GM21381 (cell line): ENCODE data around the gene RUFY3.
"Not testable (repeated sequence)": the region's sequence is repeated elsewhere in the genome, so short reads cannot be mapped to it uniquely, and the experiment has no call there.

Experiments
- ATAC-seq: cut with Tn5 transposase; IDR thresholded peaks from one replicate; pipeline ENCODE4 v1.9.1; 2021; ENCODE audit warnings: mild to moderate bottlenecking, moderate library complexity; ENCODE audit not compliant: unreplicated experiment

Gene RUFY3

DNA sequence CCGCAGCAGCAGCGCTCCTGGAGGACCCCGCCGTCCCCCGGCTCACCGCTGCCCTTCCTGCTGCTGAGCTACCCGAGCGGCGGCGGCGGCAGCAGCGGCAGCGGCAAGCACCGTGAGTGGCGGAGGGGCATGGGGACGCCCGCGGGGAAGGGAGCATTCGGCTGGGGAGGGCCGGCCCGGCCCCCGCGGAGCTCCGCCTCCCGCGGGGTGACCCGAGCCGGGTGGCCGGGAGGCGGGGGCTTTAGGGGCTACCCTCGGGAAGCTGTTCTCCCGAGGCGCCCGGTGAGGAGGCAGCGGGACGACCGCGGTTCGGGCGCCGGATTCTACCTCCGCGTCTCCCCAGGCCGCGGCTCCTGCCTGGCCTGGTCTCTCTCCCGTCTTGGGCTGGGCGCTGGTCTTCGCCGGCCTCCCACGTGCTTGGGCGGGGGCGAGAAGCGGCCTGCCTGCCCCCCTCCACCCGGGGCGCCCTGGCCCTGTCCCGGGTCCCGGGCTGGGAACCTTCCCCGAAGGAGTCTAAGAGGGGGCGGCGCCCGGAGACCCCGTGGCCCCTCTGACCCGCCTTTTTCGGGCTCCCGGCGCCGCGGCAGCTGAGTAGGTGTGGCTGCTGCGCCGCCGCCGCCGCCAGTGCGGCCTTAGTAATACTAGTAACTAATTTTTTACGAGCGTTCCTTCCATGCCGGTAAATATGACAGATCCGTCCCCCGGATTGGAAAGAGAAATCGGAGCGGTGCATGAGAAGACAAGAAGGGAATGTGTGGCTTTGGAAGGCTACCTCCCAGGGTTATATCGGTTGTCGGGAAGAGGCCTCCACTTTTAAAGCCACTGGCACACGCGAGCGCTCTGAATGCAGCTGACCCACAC, 16.4 kb upstream of the RUFY3 start:
- peak; percentile 60 for ATAC-seq

DNA sequence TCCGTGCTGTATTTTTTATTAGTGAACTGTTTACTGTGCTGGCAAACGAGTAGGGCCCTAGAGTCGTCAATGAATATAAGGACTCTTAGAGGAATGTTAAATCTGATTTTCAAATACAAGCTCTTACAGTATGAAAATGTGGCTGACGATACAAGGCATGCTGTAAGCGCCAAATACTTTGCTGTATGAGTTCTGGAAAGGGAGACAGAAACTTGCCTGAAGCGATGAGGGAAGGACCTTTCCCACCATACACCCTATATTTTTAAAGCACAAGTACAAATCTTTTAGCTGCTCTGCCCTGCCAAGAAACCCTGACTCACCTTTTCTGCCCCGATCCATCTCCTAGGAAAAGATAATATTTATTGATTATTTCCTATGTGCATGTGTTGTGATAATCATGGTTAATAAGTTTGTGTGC, 15.7 kb upstream of the RUFY3 start:
- no peak for ATAC-seq

DNA sequence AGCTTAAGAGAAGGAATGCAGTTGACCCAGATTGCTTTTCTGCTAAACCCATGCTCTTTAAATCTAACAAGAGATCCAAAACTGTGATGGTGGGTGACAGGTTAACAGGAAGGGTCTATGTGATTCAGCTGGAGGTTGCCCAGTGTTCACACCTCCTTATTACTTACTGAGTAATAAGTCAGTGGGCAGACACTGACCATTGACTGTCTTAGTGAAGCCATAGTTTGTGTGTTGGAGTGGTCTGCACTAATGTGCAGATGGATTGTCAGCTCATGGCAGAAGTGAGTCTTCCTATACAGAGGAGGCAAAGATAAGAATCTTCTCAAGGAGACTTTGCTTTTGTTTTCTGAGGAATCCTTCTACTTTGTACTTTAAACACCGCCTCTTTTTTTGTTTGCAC, 15.2 kb upstream of the RUFY3 start:
- no peak for ATAC-seq

DNA sequence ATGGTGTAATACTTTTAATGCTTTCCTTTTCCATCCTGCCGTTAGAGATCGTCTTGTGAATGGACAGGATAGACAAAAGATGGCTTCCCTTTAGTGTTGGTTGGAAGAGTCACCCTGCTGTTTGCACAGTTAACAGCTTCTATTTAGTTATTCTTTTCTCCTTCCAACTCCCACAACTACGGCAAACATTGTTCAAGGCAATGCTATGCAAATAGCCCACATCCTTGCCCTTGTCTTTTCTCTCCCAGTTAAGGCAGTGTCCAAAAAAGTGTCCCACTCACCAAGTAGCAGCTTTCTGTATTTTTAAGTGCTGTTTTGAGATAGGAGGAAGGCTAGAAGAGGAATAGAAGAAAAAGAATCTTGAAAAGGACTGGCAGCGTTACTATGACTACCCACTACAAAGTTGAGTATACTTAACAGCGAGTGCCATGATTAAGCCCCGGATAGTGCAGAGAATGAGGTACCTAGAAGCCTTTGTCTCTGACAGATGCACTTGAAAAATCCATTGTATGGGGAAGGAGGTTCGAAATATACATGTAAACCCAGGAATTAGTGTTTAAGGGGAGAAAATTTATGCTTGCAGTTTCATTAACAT, 12.1 kb upstream of the RUFY3 start:
- no peak for ATAC-seq

DNA sequence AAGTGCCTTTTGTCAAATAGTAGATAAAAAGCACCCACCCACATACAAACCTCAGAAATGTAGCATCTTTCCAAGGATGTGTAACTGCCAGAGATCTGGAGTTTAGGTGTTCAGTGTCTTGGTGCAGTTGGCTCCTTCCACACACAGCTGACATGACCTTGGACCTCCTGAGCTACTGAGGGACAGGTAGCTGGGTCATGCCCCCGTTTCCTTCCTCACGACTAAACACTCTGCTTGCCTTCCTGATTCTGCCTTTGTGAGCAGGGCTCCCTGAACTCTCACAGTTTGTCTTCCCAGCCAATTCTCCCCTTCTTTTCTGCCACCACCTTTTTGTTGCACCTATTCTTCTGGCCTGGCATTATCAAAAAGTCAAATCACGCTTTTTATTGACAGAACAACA, 10.2 kb upstream of the RUFY3 start:
- ATAC-seq, result no peak

DNA sequence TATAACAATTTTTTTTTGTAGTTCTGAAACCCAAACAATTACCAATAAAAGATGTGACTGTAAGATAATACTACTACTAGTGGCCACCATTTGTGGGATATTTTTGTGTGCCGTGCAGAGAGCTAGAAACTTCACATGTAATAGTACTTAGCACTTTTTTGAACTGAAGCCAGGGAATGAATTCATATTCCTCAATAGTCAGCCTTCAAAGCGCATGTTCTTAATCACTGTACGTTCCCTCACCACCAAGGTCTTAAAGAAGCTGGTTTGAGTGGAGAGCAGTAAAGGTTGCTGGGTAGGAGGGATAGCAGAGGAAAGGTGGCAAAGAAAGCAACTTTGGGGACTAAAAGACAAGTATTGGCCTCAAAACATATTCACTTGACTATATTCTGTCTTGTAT, 9.6 kb upstream of the RUFY3 start:
- no peak for ATAC-seq

DNA sequence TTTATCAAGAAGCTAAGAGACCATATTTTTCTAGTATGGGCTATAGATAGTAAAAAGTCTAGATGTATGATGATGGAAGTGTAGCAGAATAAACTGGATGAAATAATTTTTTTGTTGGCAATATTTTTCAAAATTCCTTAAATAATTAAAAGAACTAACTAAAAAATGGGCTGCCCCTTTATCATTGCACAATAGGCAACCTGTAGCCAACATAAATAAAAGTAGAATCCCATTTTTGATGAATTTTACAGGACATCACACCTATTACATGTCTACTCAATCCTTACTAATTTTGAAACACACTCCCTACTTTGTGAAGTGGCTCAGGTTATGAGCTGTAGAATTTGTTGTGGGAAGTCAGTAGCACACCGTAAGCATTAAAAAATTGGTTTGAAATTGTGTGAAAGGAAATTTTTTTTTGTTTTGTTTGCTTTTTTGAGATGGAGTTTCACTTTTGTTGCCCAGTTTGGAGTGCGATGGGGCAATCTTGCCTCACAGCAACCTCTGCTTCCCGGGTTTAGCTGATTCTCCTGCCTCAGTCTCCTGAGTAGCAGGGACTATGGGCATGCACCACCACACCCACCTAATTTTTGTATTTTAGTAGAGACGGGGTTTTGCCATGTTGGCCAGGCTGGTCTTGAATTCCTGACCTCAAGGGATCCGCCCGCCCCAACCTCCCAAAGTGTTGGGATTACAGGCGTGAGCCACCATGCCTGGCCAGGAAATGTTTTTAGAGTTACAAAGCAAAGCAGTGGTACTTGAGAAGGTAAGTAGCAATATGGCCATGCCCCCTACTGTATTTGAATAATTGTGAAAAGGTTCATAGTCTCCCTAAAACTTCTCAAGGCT, 8.9 kb upstream of the RUFY3 start:
- no peak for ATAC-seq

DNA sequence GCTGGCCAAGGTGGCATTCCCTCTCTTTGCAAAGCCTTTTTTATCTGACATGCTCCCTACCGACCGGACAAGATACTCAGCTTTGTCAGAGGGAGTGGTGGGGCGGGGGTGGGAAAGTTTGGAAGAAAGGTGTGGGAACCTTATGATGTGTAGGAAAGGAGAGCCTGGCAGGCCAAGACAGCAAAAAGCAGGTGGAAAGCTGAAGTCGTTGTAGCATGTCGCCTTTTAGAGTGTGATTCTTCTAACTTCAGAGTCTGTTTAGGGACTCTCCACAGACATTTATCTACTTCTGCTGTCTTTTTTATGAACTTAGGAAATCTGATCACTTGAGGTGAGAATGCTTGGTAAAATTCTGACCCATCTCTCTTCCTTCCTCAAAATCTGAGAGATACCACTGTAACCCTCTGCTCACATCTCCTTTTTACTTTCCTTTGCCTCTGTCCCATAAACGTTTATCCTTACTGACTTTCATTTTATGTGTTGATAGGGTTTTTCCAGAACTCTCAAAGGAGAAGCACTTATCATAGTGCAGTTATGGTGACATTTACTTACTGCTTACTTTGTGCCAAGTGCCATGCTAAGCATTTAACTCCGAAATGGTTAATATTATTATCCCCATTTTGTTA, 8.2 kb upstream of the RUFY3 start:
- ATAC-seq, result peak; percentile 34

DNA sequence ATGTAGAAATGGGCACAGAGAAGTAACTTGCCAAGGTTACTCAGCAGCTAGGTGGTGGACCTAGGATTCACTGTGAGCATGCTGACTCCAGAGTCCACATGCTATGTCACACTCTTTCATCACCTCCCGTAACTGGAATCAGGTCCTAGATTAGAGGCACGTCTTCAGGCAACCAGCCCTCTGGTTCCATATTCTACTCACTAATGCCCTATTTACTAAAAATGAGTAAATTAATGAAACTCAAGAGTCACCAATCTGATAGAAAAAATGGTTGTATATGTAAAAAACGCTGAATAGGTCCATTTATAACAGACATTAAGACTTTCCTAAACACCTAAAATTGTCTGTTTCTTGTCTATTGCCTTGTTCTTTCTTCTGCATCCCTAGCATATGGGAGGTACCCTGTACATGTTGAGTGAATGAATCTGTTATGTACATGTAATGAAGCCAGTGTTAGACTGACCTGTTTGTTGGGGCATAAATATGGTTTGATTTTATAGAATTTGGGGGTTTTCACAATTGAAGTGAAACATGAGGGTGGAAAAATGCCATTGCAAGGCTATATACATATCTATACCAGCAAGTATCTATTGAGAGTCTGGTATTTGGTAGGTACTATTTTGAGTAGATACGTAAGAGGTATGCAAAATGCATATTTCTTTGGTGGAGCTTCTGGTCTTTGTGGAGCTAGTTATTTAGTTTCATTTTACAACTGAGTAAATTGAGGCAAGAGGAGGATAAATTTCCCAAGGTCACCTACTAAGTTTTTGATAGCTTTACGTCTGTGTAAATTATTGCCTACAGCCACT, 7.5 kb upstream of the RUFY3 start:
- peak; percentile 62 for ATAC-seq

DNA sequence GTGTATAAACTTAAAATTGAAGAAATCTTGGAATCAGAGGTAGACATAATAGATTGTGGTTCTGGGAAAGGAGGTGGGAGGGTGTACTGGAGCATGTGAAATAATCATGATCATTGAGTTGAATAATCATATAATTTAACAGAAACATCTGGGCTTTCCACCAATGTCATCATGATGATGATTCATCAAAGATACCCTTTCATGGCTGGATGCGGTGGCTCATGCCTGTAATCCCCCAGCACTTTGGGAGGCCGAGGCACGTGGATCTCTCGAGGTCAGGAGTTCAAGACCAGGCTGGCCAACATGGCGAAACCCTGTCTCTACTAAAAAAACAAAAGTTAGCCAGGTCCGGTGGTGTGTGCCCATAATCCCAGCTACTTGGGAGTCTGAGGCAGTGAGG, 6.7 kb upstream of the RUFY3 start:
- ATAC-seq, result peak; percentile 21

DNA sequence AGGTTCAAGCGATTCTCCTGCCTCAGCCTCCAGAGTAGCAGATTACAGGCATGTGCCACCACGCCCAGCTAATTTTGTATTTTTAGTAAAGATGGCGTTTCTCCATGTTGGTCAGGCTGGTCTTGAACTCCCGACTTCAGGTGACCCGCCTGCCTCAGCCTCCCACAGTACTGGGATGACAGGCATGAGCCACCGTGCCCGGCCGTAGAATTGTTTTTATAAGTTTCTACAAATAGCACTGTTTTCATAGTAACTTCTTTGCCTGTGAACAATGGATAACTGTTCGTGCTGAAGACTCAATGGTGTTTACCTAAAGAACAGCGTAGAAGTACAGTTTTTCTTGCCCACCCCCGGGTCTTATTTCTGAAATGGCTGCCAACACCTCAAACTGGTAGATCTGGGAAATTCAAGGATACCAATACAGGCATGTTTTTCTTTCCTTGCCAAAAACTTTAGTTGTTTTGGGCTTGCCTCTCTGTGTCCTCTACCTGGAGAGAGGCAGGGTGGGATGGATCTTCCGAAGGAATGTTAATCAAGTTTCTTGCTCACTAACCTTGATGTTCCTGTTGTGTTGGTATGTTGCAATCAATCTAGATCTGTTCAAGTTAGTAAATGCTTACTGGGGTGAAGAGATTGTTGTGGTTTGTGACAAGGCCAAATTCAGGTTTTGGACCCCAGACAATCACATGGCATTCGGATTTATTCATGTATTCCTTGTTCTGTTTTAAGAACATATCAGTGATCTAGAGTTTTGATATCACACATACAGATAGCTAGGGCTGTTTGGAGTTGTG, 2.8 kb upstream of the RUFY3 start:
- ATAC-seq, result no peak

DNA sequence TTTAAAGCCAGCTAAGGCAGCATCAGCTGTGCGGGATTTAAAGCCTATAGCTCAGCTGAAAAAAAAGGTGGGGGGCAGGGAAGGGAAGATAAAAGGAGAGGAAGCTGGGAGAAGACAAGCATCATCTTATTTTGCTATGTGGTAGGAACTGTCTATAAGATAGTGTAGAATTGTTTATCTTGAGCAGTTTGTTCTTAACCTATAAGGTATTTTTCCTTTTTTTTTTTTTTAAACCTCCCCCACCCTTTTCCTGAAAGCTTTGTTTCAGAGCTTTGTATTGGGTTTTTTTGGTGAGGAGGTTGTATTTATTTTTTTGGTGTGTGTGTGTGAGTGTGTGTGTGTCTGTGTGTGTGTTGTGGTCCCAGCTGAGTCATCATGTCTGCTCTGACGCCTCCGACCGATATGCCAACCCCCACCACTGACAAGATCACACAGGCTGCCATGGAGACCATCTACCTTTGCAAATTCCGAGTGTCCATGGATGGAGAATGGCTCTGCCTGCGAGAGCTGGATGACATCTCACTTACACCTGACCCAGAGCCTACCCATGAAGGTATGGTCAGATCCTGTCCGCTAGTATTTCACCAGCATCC, 531 bp downstream of the RUFY3 start:
- ATAC-seq, result no peak

DNA sequence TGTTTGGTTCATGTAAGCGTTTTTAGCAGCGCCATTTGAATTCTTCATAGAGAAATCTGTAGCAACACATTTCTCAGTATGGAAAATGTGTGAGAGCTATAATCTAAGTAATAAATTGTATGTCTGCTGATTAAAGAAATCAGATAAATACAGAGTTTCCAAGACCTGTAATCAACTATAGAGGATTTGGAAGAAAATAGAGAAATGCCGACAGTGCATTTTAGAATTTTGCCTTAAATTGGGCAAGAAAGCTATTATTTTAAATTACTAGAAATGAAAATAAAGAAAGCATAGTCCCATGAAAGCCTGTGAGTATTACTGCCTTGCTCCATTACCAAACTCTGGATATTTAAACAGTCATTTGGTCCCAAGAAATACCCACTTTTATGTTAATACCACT, 2.7 kb downstream of the RUFY3 start:
- ATAC-seq, result no peak

DNA sequence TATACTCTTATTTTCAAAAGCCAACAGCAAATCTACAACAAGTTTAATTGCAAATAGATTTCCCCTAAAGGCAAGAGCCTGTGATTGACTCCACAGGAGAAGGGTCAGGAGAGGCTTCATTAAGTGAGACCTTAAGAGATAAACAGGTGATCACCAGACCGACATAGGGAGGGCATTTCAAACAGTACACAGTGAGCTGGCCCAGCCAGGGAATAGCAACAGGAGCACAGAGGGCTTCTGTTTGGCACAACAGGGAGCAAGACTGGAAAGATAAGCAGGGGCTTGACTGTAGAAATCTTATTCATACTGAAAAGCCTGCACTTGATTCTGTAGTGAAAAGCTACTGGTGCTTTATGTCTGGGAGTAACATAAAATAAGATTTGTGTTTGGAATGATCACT, 3.9 kb downstream of the RUFY3 start:
- no peak for ATAC-seq

DNA sequence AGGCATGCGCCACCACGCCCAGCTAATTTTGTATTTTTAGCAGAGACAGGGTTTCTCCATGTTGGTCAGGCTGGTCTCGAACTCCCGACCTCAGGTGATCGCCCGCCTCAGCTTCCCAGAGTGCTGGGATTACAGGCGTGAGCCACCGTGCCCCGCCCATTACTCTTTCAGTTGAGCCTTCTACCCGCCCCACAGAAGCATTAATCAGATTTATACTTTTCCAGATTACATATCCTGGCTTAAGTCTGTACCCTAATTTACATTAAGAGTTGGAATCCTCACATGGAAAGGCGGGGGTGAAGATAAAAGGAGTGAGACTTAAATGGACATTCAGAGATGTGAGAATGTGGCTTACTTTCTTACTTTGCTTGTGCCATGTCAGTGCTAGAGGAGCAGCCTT, 4.8 kb downstream of the RUFY3 start:
- ATAC-seq, result not testable (repeated sequence)

DNA sequence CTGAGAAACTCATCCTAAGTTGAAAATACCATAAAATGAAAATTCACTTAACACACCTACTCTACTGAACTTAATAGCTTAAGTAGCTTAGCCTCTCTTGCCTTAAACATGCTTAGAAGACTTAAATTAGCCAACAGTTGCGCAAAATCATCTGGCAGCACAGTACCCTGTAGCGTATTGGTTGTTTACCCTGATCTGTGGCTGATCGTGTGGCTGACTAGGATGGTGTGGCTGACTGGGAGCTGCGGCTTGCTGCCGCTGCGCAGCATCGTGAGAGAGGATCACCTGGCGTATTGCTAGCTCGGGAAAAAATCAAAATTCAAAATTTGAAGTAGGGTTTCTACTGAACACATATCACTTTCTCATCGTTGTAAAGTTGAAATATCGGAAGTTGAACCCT, 6.3 kb downstream of the RUFY3 start:
- ATAC-seq, result no peak

DNA sequence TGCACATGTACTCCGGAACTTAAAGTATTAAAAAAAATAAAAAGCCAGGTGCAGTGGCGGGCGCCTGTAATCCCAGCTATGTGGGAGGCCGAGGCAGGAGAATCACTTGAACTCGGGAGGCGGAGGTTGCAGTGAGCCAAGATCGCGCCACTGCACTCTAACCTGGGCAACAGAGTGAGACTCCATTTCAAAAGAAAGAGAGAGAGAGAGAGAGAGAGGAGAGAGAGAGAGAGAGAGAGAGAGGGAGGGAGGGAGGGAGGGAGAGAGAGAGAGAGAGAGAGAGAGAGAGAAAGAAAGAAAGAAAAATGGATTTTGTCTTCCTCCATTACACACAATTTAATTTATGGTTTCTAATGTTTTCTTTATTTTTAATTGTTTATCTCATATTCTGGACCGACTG, 11.1 kb downstream of the RUFY3 start:
- not testable (repeated sequence) for ATAC-seq

DNA sequence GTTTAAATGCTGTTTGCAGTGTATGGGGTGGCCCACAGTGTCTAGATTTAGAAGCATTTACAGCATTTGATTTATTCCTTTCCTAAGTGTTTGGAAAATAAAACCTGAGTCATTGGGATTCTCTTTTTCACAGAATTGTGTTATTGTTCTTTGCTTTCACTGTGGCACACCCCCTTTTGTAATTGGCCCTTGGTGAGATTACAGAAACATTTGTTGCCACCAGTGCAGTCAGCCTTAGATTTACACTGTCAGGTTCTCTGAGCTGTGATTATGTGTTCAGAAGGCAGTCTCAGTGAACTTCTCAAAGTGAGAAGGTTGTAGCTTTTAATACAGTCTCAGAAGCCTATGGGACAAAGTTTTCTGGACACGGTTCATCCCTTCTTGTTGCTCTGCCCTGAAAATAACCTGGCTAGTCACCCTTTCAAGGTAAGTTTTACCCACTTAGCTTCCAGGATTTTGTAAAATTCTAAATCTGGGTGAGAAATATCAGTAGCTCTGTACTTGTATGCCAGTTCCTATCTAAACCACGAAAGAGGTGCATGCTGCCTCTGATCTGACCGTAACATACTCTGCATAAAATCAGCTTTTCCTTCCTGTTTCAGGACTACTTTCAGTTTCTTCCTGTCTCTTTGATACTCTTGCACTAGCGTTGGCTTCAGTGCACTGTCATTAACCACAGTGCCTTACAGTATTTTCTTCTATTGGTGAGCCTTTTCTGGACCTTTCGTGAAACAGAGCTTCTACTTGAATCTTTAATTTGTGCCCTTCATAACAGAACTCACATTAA, 12.6 kb downstream of the RUFY3 start:
- ATAC-seq, result peak; percentile 92
